GM06990 (cell line): ENCODE results near the gene ALKBH2.
A peak's percentile ranks its signal among the peaks of the same experiment; 100 is the strongest.

ENCODE experiments used
- DNase-seq: peaks from one replicate; pipeline ENCODE4 v3.0.0-alpha.2; 2011; ENCODE audit not compliant: insufficient read length; ENCODE audit errors: extremely low read depth
- H3K27me3 ChIP-seq: replicated peaks from 2 replicates; pipeline ENCODE4 v1.6.0; 2011; ENCODE audit warnings: low read length; ENCODE audit not compliant: control insufficient read depth, insufficient read depth
- H3K36me3 ChIP-seq: 2 replicates; pipeline ENCODE4 v1.5.1; 2011; ENCODE audit warnings: low read length; ENCODE audit not compliant: control insufficient read depth, insufficient read depth
- H3K4me3 ChIP-seq: replicated peaks from 2 replicates; pipeline ENCODE4 v1.5.1; 2011; ENCODE audit warnings: low read depth, mild to moderate bottlenecking, control low read depth, low read length
- TF ChIP-seq, protein P1 (sequence below): IDR thresholded peaks from 2 replicates; pipeline ENCODE4 v1.5.1; 2011; ENCODE audit warnings: low read length, control low read depth, mild to moderate bottlenecking, inconsistent platforms; ENCODE audit not compliant: insufficient read depth, poor library complexity, severe bottlenecking

Gene ALKBH2

GRCh38 chr12:109093022-109093918 lies at the start of gene ALKBH2:
TSS of gene ALKBH2 (minus strand) at chr12:109093472. CDS start at chr12:109092786, 686 bp downstream.
- TF ChIP-seq, protein P1, sequence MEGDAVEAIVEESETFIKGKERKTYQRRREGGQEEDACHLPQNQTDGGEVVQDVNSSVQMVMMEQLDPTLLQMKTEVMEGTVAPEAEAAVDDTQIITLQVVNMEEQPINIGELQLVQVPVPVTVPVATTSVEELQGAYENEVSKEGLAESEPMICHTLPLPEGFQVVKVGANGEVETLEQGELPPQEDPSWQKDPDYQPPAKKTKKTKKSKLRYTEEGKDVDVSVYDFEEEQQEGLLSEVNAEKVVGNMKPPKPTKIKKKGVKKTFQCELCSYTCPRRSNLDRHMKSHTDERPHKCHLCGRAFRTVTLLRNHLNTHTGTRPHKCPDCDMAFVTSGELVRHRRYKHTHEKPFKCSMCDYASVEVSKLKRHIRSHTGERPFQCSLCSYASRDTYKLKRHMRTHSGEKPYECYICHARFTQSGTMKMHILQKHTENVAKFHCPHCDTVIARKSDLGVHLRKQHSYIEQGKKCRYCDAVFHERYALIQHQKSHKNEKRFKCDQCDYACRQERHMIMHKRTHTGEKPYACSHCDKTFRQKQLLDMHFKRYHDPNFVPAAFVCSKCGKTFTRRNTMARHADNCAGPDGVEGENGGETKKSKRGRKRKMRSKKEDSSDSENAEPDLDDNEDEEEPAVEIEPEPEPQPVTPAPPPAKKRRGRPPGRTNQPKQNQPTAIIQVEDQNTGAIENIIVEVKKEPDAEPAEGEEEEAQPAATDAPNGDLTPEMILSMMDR, result peak; percentile 97
- H3K36me3 ChIP-seq, result peaks cover 6% of the 10 kb centered on the region
- DNase-seq, result peak; percentile 93
- no peaks in the 10 kb centered on the region for H3K27me3 ChIP-seq
- H3K4me3 ChIP-seq, result peak within 1 kb of the TSS; percentile 68

DNA sequence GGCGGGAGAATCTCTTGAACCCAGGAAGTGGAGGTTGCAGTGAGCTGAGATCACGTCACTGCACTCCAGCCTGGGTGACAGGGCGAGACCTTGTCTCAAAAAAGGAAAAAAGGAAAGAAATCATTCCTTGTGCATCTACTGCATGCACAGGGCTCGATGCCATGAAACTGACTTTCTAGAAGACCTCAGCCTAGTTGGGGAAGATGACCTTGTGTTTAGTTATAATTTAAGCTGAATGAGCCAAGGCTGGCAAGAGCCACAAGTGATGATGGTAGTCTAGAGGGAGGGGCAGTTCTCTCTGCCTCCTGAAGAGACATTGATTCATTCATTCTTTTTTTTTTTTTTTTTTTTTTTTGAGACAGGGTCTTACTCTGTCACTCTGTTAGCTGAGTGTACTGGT lies 47.3 kb upstream of the ALKBH2 start:
- no peaks in the 10 kb centered on the region for H3K27me3 ChIP-seq
- H3K4me3 ChIP-seq, result no peak overlapping the region
- H3K36me3 ChIP-seq, result no peaks in the 10 kb centered on the region
- no peak for DNase-seq
- TF ChIP-seq, protein P1, result no peak

DNA sequence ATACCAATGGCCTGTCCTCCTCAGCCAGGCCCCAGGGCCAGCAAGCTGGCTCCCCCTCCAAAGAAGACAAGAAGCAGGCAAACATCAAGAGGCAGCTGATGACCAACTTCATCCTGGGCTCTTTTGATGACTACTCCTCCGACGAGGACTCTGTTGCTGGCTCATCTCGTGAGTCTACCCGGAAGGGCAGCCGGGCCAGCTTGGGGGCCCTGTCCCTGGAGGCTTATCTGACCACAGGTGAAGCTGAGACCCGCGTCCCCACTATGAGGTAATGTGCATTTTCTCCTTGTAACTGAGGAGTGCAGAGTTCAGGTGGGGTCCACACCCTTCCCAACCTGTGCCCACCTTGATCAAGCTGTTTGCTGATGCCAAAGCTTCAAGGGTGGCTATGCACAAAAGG lies 46.5 kb upstream of the ALKBH2 start:
- Histone ChIP-seq H3K27me3 (no peaks in the 10 kb centered on the region), H3K4me3 (no peak overlapping the region), H3K36me3 (no peaks in the 10 kb centered on the region)
- DNase-seq, result no peak
- TF ChIP-seq, protein P1, result no peak

DNA sequence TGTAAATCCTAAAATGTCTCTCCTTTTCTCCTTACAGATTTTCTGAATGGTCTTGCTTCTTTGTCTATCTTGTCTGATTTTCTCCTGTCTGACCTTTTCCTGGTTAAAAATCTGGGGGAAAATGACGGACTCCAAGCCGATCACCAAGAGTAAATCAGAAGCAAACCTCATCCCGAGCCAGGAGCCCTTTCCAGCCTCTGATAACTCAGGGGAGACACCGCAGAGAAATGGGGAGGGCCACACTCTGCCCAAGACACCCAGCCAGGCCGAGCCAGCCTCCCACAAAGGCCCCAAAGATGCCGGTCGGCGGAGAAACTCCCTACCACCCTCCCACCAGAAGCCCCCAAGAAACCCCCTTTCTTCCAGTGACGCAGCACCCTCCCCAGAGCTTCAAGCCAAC lies 46.1 kb upstream of the ALKBH2 start:
- DNase-seq, result no peak

DNA sequence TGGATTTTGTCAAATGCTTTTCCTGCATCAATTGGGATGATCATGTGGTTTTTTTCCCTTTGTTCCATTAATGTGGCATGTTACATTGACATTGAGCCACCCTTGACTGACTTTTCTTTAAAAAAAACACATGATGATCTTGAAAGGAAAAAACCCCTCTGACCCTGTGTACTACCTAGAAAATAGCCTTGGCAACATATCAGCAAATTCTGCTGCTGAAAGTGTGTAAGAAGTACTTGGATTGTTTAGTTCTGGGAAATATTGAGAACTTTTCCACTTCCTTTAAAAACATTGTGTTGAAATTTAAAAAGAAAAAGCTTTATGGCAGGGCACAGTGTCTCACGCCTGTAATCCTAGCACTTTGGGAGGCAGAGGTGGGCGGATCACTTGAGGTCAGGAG lies 43.8 kb upstream of the ALKBH2 start:
- TF ChIP-seq, protein P1, result no peak
- no peaks in the 10 kb centered on the region for H3K36me3 ChIP-seq
- no peak overlapping the region for H3K4me3 ChIP-seq
- no peaks in the 10 kb centered on the region; the same call in 1 of the 2 replicates for H3K27me3 ChIP-seq
- DNase-seq, result no peak

More for the DNA sequence above, 46.1 kb upstream of the ALKBH2 start:
- TF ChIP-seq, protein P1, result no peak
- Histone ChIP-seq H3K36me3 (no peaks in the 10 kb centered on the region), H3K27me3 (no peaks in the 10 kb centered on the region), H3K4me3 (no peak overlapping the region)
